HepG2 (cell line): ENCODE results near the gene CABLES2. TPM values are rescaled to one million over a fixed set of nuclear protein-coding genes. Genes with fewer than 3 reads are reported as not detected.

Experiments
- DZIP1 ChIP-seq: sonication (generic); formaldehyde crosslinking; IDR thresholded peaks from 2 replicates; pipeline ENCODE4 v1.5.0; 2020; ENCODE audit warnings: mild to moderate bottlenecking, missing genetic modification reagents
- GATAD2A ChIP-seq: IDR thresholded peaks from 2 replicates; pipeline ENCODE4 v1.6.1; 2016
- MATR3 ChIP-seq: sonication (generic); formaldehyde crosslinking; IDR thresholded peaks from 2 replicates; pipeline ENCODE4 v1.4.0; 2020; ENCODE audit warnings: missing genetic modification reagents
- MED8 ChIP-seq: sonication (generic); formaldehyde crosslinking; IDR thresholded peaks from 2 replicates; pipeline ENCODE4 v1.8.1; 2023; ENCODE audit warnings: mild to moderate bottlenecking, missing genetic modification reagents; ENCODE audit not compliant: insufficient replicate concordance
- NR2C2 ChIP-seq: sonication (generic); formaldehyde crosslinking; IDR thresholded peaks from 2 replicates; pipeline ENCODE4 v1.4.0; 2020; ENCODE audit warnings: missing genetic modification reagents, mild to moderate bottlenecking, moderate library complexity, borderline replicate concordance
- PCBP1 ChIP-seq: fragments of 200-400 bp; formaldehyde crosslinking; IDR thresholded peaks from 2 replicates; pipeline ENCODE4 v1.6.1; 2017; ENCODE audit warnings: mild to moderate bottlenecking, low read depth, low read length, borderline replicate concordance
- SMARCC2 ChIP-seq: fragments of 450-650 bp; IDR thresholded peaks from 2 replicates; pipeline ENCODE4 v1.6.1; 2017; ENCODE audit warnings: antibody characterized with exemption, mild to moderate bottlenecking
- SRY ChIP-seq: sonication (generic); formaldehyde crosslinking; IDR thresholded peaks from 2 replicates; pipeline ENCODE4 v1.8.0; 2022; ENCODE audit warnings: mild to moderate bottlenecking, missing genetic modification reagents
- ZNF10 ChIP-seq: sonication (generic); formaldehyde crosslinking; IDR thresholded peaks from 2 replicates; pipeline ENCODE4 v1.4.0; 2020; ENCODE audit warnings: mild to moderate bottlenecking, low read depth, missing genetic modification reagents, borderline replicate concordance
- ZNF350 ChIP-seq: sonication (generic); formaldehyde crosslinking; IDR thresholded peaks from 2 replicates; pipeline ENCODE4 v1.4.0; 2020; ENCODE audit warnings: mild to moderate bottlenecking, low read depth, missing genetic modification reagents, borderline replicate concordance
- ZNF547 ChIP-seq: sonication (generic); formaldehyde crosslinking; IDR thresholded peaks from 2 replicates; pipeline ENCODE4 v1.5.1; 2020; ENCODE audit warnings: mild to moderate bottlenecking, missing genetic modification reagents
- ZNF572 ChIP-seq: sonication (generic); formaldehyde crosslinking; IDR thresholded peaks from 2 replicates; pipeline ENCODE4 v1.5.1; 2020; ENCODE audit warnings: mild to moderate bottlenecking, missing genetic modification reagents
- ZNF713 ChIP-seq: sonication (generic); formaldehyde crosslinking; IDR thresholded peaks from 2 replicates; pipeline ENCODE4 v1.4.0; 2020; ENCODE audit warnings: mild to moderate bottlenecking, missing genetic modification reagents
- polyA plus RNA-seq, 8 experiments: library from polyadenylated mRNA; depleted of rRNA in 3 of 8; stranded (reverse) in 7 of 8; unstranded in 1 of 8; fragments of >200 nt; fragmentation: Illumina TruSeq in 4 of 8; extraction: Trizol in 4 of 8; gene quantifications; 2 replicates each; pipeline versions ENCODE4 v1.2.1 to v1.2.3, GENCODE V29; 2011 to 2016; ENCODE audit warnings: low read depth in 4 of 8, missing spikeins in 1 of 8, mixed read lengths in 1 of 8; ENCODE audit not compliant: insufficient read depth in 1 of 8
- total RNA-seq, 5 experiments: library from RNA; depleted of rRNA; stranded (reverse); fragments of >200 nt; fragmentation: Illumina TruSeq; extraction: Trizol; gene quantifications; 2 replicates each; pipeline ENCODE4 v1.2.3, GENCODE V29; 2016; ENCODE audit warnings: low read depth in 1 of 5
- TF ChIP-seq, protein P1 (sequence below): IDR thresholded peaks from 2 replicates; pipeline ENCODE4 v1.6.1; 2018; ENCODE audit warnings: missing genetic modification reagents
- TF ChIP-seq, protein P2 (sequence below), 2 experiments: sonication (generic) in 1 of 2; formaldehyde crosslinking in 1 of 2; IDR thresholded peaks; 2 replicates each; pipeline versions ENCODE4 v1.4.0 to v1.6.1; 2016 to 2020; ENCODE audit warnings: borderline replicate concordance in 1 of 2, low read depth in 1 of 2, mild to moderate bottlenecking in 1 of 2, missing genetic modification reagents in 1 of 2
- TF ChIP-seq, protein P3 (sequence below): sonication (generic); formaldehyde crosslinking; IDR thresholded peaks from 2 replicates; pipeline ENCODE4 v1.5.0; 2020; ENCODE audit warnings: missing genetic modification reagents
- TF ChIP-seq, protein P4 (sequence below): IDR thresholded peaks from 2 replicates; pipeline ENCODE4 v1.6.1; 2016; ENCODE audit warnings: low read depth, control low read depth

The CABLES2 gene
- total and polyA plus RNA-seq, 2 of the 13 experiments (the other 11 are each of a cell fraction or from before 2014, with no cell fraction given), result 5.2 to 9.7 TPM

DNA sequence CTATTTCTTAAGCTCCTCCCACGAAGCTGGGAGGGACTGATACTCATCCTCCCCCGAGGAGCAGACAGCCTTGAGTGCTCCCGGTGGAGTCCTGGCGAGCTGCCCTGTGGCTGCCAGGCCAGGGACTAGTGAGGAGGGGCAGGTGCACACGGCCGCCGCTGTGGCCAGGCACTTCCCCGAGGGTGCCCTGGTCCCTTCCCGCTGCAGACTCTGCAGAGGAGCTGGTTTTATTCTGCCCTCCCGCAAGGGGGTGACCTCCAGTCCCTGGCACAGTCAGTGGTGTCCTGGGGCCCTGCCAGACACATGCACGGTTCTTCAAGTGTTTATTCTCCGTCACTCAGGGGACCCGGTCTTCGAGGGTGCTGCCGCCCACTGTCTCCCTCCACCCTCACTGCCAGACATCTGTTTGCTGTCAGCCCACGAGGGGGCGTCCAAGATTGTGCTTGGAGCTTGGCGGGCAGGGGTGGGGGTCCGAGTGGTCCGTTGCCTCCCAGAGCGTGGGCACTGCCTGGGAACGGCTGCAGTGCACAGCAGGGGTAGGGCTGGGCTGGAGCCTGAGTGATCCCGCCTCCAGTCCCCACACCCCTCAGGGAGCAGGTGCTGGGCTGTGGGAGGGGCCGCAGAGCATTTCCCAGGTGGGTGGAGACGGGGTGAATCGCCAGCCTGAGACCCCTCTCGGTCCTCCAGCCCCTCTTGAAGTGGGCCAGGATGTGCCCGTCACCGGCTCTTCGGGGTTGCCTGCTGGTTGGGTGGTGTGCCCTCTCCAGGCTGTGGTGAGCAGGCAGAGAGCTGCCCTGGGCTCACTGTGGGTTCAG lies 3.1 kb upstream of the CABLES2 start (continued):
- TF ChIP-seq SMARCC2 (no peak), ZNF713 (CRISPR knock-in tag) (0 out of 2 replicates have a peak, but pooled peaks have one; percentile 44), DZIP1 (CRISPR knock-in tag) (peak; percentile 63; the same call in 1 of the 2 replicates), ZNF10 (CRISPR knock-in tag) (no peak), PCBP1 (peak; percentile 41; the same call in 1 of the 2 replicates), ZNF547 (CRISPR knock-in tag) (0 out of 2 replicates have a peak, but pooled peaks have one; percentile 83), MATR3 (CRISPR knock-in tag) (no peak), ZNF572 (CRISPR knock-in tag) (0 out of 2 replicates have a peak, but pooled peaks have one; percentile 47), GATAD2A (CRISPR knock-in tag) (peak; percentile 32; the same call in 1 of the 2 replicates), MED8 (CRISPR knock-in tag) (no peak), NR2C2 (no peak), ZNF350 (CRISPR knock-in tag) (peak; percentile 85), SRY (0 out of 2 replicates have a peak, but pooled peaks have one; percentile 29)
- TF ChIP-seq, protein P1, sequence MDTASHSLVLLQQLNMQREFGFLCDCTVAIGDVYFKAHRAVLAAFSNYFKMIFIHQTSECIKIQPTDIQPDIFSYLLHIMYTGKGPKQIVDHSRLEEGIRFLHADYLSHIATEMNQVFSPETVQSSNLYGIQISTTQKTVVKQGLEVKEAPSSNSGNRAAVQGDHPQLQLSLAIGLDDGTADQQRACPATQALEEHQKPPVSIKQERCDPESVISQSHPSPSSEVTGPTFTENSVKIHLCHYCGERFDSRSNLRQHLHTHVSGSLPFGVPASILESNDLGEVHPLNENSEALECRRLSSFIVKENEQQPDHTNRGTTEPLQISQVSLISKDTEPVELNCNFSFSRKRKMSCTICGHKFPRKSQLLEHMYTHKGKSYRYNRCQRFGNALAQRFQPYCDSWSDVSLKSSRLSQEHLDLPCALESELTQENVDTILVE, result no peak
- TF ChIP-seq, protein P2, sequence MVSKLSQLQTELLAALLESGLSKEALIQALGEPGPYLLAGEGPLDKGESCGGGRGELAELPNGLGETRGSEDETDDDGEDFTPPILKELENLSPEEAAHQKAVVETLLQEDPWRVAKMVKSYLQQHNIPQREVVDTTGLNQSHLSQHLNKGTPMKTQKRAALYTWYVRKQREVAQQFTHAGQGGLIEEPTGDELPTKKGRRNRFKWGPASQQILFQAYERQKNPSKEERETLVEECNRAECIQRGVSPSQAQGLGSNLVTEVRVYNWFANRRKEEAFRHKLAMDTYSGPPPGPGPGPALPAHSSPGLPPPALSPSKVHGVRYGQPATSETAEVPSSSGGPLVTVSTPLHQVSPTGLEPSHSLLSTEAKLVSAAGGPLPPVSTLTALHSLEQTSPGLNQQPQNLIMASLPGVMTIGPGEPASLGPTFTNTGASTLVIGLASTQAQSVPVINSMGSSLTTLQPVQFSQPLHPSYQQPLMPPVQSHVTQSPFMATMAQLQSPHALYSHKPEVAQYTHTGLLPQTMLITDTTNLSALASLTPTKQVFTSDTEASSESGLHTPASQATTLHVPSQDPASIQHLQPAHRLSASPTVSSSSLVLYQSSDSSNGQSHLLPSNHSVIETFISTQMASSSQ (IDR thresholded peaks at IDR 0.05; ENCODE audit: low read depth), result no peak
- TF ChIP-seq, protein P2 (CRISPR knock-in tag; IDR thresholded peaks at IDR 0.05; ENCODE audit: borderline replicate concordance), result peak; percentile 49; the same call in 1 of the 2 replicates
- TF ChIP-seq, protein P3, sequence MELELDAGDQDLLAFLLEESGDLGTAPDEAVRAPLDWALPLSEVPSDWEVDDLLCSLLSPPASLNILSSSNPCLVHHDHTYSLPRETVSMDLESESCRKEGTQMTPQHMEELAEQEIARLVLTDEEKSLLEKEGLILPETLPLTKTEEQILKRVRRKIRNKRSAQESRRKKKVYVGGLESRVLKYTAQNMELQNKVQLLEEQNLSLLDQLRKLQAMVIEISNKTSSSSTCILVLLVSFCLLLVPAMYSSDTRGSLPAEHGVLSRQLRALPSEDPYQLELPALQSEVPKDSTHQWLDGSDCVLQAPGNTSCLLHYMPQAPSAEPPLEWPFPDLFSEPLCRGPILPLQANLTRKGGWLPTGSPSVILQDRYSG (CRISPR knock-in tag), result no peak
- TF ChIP-seq, protein P4, sequence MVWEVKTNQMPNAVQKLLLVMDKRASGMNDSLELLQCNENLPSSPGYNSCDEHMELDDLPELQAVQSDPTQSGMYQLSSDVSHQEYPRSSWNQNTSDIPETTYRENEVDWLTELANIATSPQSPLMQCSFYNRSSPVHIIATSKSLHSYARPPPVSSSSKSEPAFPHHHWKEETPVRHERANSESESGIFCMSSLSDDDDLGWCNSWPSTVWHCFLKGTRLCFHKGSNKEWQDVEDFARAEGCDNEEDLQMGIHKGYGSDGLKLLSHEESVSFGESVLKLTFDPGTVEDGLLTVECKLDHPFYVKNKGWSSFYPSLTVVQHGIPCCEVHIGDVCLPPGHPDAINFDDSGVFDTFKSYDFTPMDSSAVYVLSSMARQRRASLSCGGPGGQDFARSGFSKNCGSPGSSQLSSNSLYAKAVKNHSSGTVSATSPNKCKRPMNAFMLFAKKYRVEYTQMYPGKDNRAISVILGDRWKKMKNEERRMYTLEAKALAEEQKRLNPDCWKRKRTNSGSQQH (CRISPR knock-in tag), result no peak
